C4-2B (cell line): ENCODE results near the gene PLXNA4.

ENCODE experiments used
- CTCF ChIP-seq: fragments of 450-650 bp; conservative IDR thresholded peaks from 2 replicates; pipeline ENCODE4 v1.5.1; 2017; ENCODE audit warnings: mild to moderate bottlenecking
- ZFX ChIP-seq: fragments of 450-650 bp; IDR thresholded peaks from 2 replicates; pipeline ENCODE4 v1.6.1; 2017

- TF ChIP-seq CTCF (no peak), ZFX (no peak)
Measured at GRCh38 chr7:132400561-132401142, 175.6 kb downstream of the PLXNA4 start.
